Colon (tissue), 2 donors: ENCODE measurements around the gene SLC44A3.
"Not testable (repeated sequence)": the region's sequence is repeated elsewhere in the genome, so short reads cannot be mapped to it uniquely, and the experiment has no call there.

Experiments
- FAIRE-seq: peaks from 2 replicates; lab custom pipeline; 2012; peaks lifted over from hg19 to GRCh38; lab: Jason Lieb, UNC
- donor health status: control.
- donor health status: control.

SLC44A3 gene

GRCh38 chr1:94840381-94840780 is 20.2 kb downstream of the SLC44A3 start:
- FAIRE-seq: not testable (repeated sequence)

- no peak for FAIRE-seq
Observed at GRCh38 chr1:94840808-94841207, 20.7 kb downstream of the SLC44A3 start.

- FAIRE-seq: no peak
Observed at GRCh38 chr1:94843430-94843829, 23.3 kb downstream of the SLC44A3 start.

GRCh38 chr1:94843846-94844245 is 23.7 kb downstream of the SLC44A3 start:
- FAIRE-seq: no peak

- no peak for FAIRE-seq
Observed at GRCh38 chr1:94846308-94846707, 26.2 kb downstream of the SLC44A3 start.

- no peak for FAIRE-seq
Observed at GRCh38 chr1:94851571-94851970, 31.4 kb downstream of the SLC44A3 start.

GRCh38 chr1:94852788-94853187 is 32.6 kb downstream of the SLC44A3 start:
- FAIRE-seq: no peak

- FAIRE-seq: no peak
Observed at GRCh38 chr1:94854458-94855306, 34.5 kb downstream of the SLC44A3 start.

- FAIRE-seq: no peak
Observed at GRCh38 chr1:94855307-94855700, 35.1 kb downstream of the SLC44A3 start.

GRCh38 chr1:94856004-94856403 is 35.8 kb downstream of the SLC44A3 start:
- FAIRE-seq: no peak

GRCh38 chr1:94856868-94857267 is 36.7 kb downstream of the SLC44A3 start:
- FAIRE-seq: no peak

- no peak for FAIRE-seq
Observed at GRCh38 chr1:94858276-94858675, 38.1 kb downstream of the SLC44A3 start.

- FAIRE-seq: no peak
Observed at GRCh38 chr1:94859174-94859573, 39.0 kb downstream of the SLC44A3 start.

GRCh38 chr1:94862718-94863117 is 42.6 kb downstream of the SLC44A3 start:
- no peak for FAIRE-seq

GRCh38 chr1:94863297-94863911 is 43.2 kb downstream of the SLC44A3 start:
- no peak for FAIRE-seq

- FAIRE-seq: no peak
Observed at GRCh38 chr1:94863919-94864318, 43.8 kb downstream of the SLC44A3 start.

- no peak for FAIRE-seq
Observed at GRCh38 chr1:94864821-94865220, 44.7 kb downstream of the SLC44A3 start.

GRCh38 chr1:94865360-94865759 is 45.2 kb downstream of the SLC44A3 start:
- no peak for FAIRE-seq

GRCh38 chr1:94866164-94866807 is 46.1 kb downstream of the SLC44A3 start:
- no peak for FAIRE-seq

- no peak for FAIRE-seq
Observed at GRCh38 chr1:94871031-94871430, 50.9 kb downstream of the SLC44A3 start.

- FAIRE-seq: no peak
Observed at GRCh38 chr1:94872771-94873495, 52.8 kb downstream of the SLC44A3 start.

- no peak for FAIRE-seq
Observed at GRCh38 chr1:94873520-94874351, 53.6 kb downstream of the SLC44A3 start.
